Adrenal gland (tissue), 12 donors: ENCODE data around the gene CASP9. TPM values are rescaled to one million over a fixed set of nuclear protein-coding genes. Genes with fewer than 3 reads are reported as not detected.

Experiments used
- DNase-seq, 7 donors: peaks; one replicate each; pipeline ENCODE4 v3.0.0-alpha.2; 2019 to 2020
- H3K27ac ChIP-seq, 5 donors: fragments of 200-600 bp; sonication (generic) in 4 of 5; 1 replicate in 3 of 5; 2 replicates in 2 of 5; pipeline versions ENCODE4 v1.5.1 to v1.8.0; 2016 to 2020; ENCODE audit warnings: mild to moderate bottlenecking in 1 of 5
- H3K27me3 ChIP-seq: fragments of 200-600 bp; 2 replicates; pipeline ENCODE4 v1.8.0; 2021
- H3K36me3 ChIP-seq, 2 donors: fragments of 200-600 bp; replicated peaks in 1 of 2; 1 replicate in 1 of 2; 2 replicates in 1 of 2; pipeline versions ENCODE4 v1.5.1 to v1.8.0; 2018 to 2022
- H3K4me1 ChIP-seq, 2 donors: fragments of 200-600 bp; replicated peaks in 1 of 2; 1 replicate in 1 of 2; 2 replicates in 1 of 2; pipeline versions ENCODE4 v1.5.1 to v1.8.0; 2018 to 2021
- H3K4me3 ChIP-seq, 4 donors: fragments of 200-600 bp; sonication (generic) in 3 of 4; one replicate each; pipeline ENCODE4 v1.5.1; 2016 to 2018
- H3K9me3 ChIP-seq, 3 donors: fragments of 200-600 bp; sonication (generic) in 1 of 3; replicated peaks in 1 of 3; 1 replicate in 2 of 3; 2 replicates in 1 of 3; pipeline versions ENCODE4 v1.5.1 to v1.8.0; 2016 to 2021
- CTCF ChIP-seq, 6 experiments: fragments of 450-650 bp in 4 of 6; fragments of 200-600 bp in 2 of 6; sonication (generic) in 1 of 6; IDR thresholded peaks; 1 replicate in 5 of 6; 2 replicates in 1 of 6; pipeline versions ENCODE4 v1.5.1 to v1.8.0; 2016 to 2021; ENCODE audit warnings: antibody characterized with exemption in 6 of 6, mild to moderate bottlenecking in 2 of 6, moderate library complexity in 1 of 6
- POLR2A ChIP-seq, 2 donors: fragments of 450-650 bp; IDR thresholded peaks; one replicate each; pipeline ENCODE4 v1.6.1; 2017; ENCODE audit warnings: antibody characterized with exemption in 2 of 2, mild to moderate bottlenecking in 2 of 2, moderate library complexity in 1 of 2
- WGBS, 4 donors: extraction: QIAGEN DNeasy Blood & Tissue Kit in 2 of 4; methylation state at CpG; one replicate each; pipeline versions ENCODE4 v1.1.5 to v1.1.7; 2013 to 2017; 5-methylcytosine and 5-hydroxymethylcytosine counted together
- intact Hi-C, 2 donors: fragments of 100-400 bp; cut with DNase I; formaldehyde crosslinking; loops; one replicate each; pipeline versions ENCODE4 v1.14.1 to v1.15.0; 2022 to 2023
- polyA plus RNA-seq, 3 donors: library from polyadenylated mRNA; stranded (reverse); fragments of 200-250 nt in 2 of 3; fragments of 350-450 nt in 1 of 3; fragmentation: Illumina TruSeq in 1 of 3; extraction: RNeasy Lipid Tissue Mini Kit (QIAGEN cat#74804) in 1 of 3; gene quantifications; one replicate each; pipeline ENCODE4 v1.2.3, GENCODE V29; 2013 to 2014
- total RNA-seq, 9 donors: library from RNA; depleted of rRNA in 4 of 9; stranded (reverse); fragments of >200 nt in 4 of 9; fragments of 120-200 nt in 1 of 9; fragmentation: NEBNext Ultra II Directional in 1 of 9; extraction: Animal tissue kit (Norgen Biotek cat#: 25700) in 1 of 9; gene quantifications; one replicate each; pipeline versions ENCODE4 v1.1.0 to v1.2.4, GENCODE V29; 2013 to 2023
- donor health status: healthy with polysubstance abuse.
- donor health status: Bipolar disorder and iron deficiency.
- donor health status: DM: yes; HTN: yes; CAD: no.
- donor health status: DM: no; HTN: no; CAD: no.
- donor health status: DM: no; HTN: no; CAD: no.
- donor health status: DM: yes; HTN: yes; CAD: no.

CASP9 gene
- total and polyA plus RNA-seq, 12 donors, result 16.1 to 132 (median 28.3) TPM

GRCh38 chr1:15557594-15557993, 33.6 kb upstream of the CASP9 start:
- peak in 1 of 7 donors; percentile 33 for DNase-seq
- no peaks in the 10 kb centered on the region for H3K27me3 ChIP-seq
- H3K4me3 ChIP-seq, result no peak overlapping the region
- intact Hi-C loops, result no loop called here
- no peak overlapping the region for H3K27ac ChIP-seq
- WGBS, 4 donors, result 77 to 85% (median 79%) methylated on average over 2 of the region's 2 CpGs
- peaks cover 0 to 35% of the 10 kb centered on the region in 2 donors for H3K36me3 ChIP-seq
- TF ChIP-seq POLR2A (IDR thresholded peaks at IDR 0.05), result no peak
- TF ChIP-seq CTCF (IDR thresholded peaks at IDR 0.05), result no peak
- H3K9me3 ChIP-seq, result no peaks in the 10 kb centered on the region
- no peaks in the 10 kb centered on the region for H3K4me1 ChIP-seq

- no peak overlapping the region for H3K4me3 ChIP-seq
- DNase-seq, result no peak
- H3K27ac ChIP-seq, result no peak overlapping the region
- no peaks in the 10 kb centered on the region for H3K27me3 ChIP-seq
- intact Hi-C loops, result no loop called here
- 92 to 95% (median 94%) methylated on average over 2 of the region's 2 CpGs for WGBS, 4 donors
- TF ChIP-seq CTCF (IDR thresholded peaks at IDR 0.05), result no peak
- TF ChIP-seq POLR2A (IDR thresholded peaks at IDR 0.05), result no peak
- no peaks in the 10 kb centered on the region for H3K9me3 ChIP-seq
- peaks cover 0 to 29% of the 10 kb centered on the region in 2 donors for H3K36me3 ChIP-seq
- H3K4me1 ChIP-seq, result no peaks in the 10 kb centered on the region
Measured at GRCh38 chr1:15557008-15557407, 33.0 kb upstream of the CASP9 start.

- peaks cover 0 to 44% of the 10 kb centered on the region in 2 donors for H3K36me3 ChIP-seq
- no peaks in the 10 kb centered on the region for H3K27me3 ChIP-seq
- whole genome bisulfite sequencing, 4 donors, result 84 to 91% (median 88%) methylated on average over 6 of the region's 6 CpGs
- H3K4me1 ChIP-seq, result no peaks in the 10 kb centered on the region
- no peak for TF ChIP-seq POLR2A (IDR thresholded peaks at IDR 0.05)
- no peak for TF ChIP-seq CTCF (IDR thresholded peaks at IDR 0.05)
- intact Hi-C loops, result no loop called here
- DNase-seq, result no peak
- no peak overlapping the region for H3K27ac ChIP-seq
- H3K9me3 ChIP-seq, result no peaks in the 10 kb centered on the region
- H3K4me3 ChIP-seq, result no peak overlapping the region
Measured at GRCh38 chr1:15550573-15550972, 26.6 kb upstream of the CASP9 start.

GRCh38 chr1:15546641-15547040, 22.6 kb upstream of the CASP9 start:
- 91 to 96% (median 92%) methylated on average over 2 of the region's 2 CpGs for WGBS, 4 donors
- peaks cover 0 to 68% of the 10 kb centered on the region in 2 donors for H3K36me3 ChIP-seq
- H3K4me3 ChIP-seq, result no peak overlapping the region
- no peaks in the 10 kb centered on the region for H3K4me1 ChIP-seq
- no peaks in the 10 kb centered on the region for H3K9me3 ChIP-seq
- DNase-seq, result no peak
- no peaks in the 10 kb centered on the region for H3K27me3 ChIP-seq
- intact Hi-C loops, result no loop called here
- no peak for TF ChIP-seq POLR2A (IDR thresholded peaks at IDR 0.05)
- TF ChIP-seq CTCF (IDR thresholded peaks at IDR 0.05), result no peak
- no peak overlapping the region for H3K27ac ChIP-seq
